HG03139 (cell line): Measurements from ENCODE around the gene CHD9NB.

Experiments
- ATAC-seq: cut with Tn5 transposase; IDR thresholded peaks from one replicate; pipeline ENCODE4 v1.9.1; 2021; ENCODE audit not compliant: unreplicated experiment

Gene CHD9NB

GRCh38 chr16:53052519-53053501, at the start of gene CHD9NB:
CHD9NB (minus strand) TSS chr16:53052897; CDS start chr16:53044158, 8,739 bp downstream.
- no peak for ATAC-seq

- ATAC-seq = no peak
These were observed 48.2 kb upstream of the CHD9NB start for GRCh38 chr16:53100889-53101288.

GRCh38 chr16:53100131-53100748, 47.5 kb upstream of the CHD9NB start:
- ATAC-seq = no peak

- peak; percentile 54 for ATAC-seq
These were observed 46.8 kb upstream of the CHD9NB start for GRCh38 chr16:53099318-53100130.

- ATAC-seq = peak; percentile 55
These were observed 46.0 kb upstream of the CHD9NB start for GRCh38 chr16:53098526-53099317.

GRCh38 chr16:53097190-53097589, 44.5 kb upstream of the CHD9NB start:
- ATAC-seq = no peak

GRCh38 chr16:53094013-53094630, 41.4 kb upstream of the CHD9NB start:
- ATAC-seq = peak; percentile 40

GRCh38 chr16:53093162-53093744, 40.6 kb upstream of the CHD9NB start:
- no peak for ATAC-seq

GRCh38 chr16:53092284-53092683, 39.6 kb upstream of the CHD9NB start:
- no peak for ATAC-seq

- no peak for ATAC-seq
These were observed 38.9 kb upstream of the CHD9NB start for GRCh38 chr16:53091466-53092211.

GRCh38 chr16:53090591-53091411, 38.1 kb upstream of the CHD9NB start:
- peak; percentile 53 for ATAC-seq

GRCh38 chr16:53090286-53090590, 37.5 kb upstream of the CHD9NB start:
- no peak for ATAC-seq

GRCh38 chr16:53089434-53090285, 37.0 kb upstream of the CHD9NB start:
- no peak for ATAC-seq

- ATAC-seq = no peak
These were observed 34.4 kb upstream of the CHD9NB start for GRCh38 chr16:53087101-53087500.

GRCh38 chr16:53085931-53086421, 33.3 kb upstream of the CHD9NB start:
- no peak for ATAC-seq

GRCh38 chr16:53085369-53085843, 32.7 kb upstream of the CHD9NB start:
- no peak for ATAC-seq

GRCh38 chr16:53084746-53085334, 32.1 kb upstream of the CHD9NB start:
- ATAC-seq = no peak
